CD14-positive monocyte (primary cell): ENCODE measurements around the gene UGT1A3. TPM values are rescaled to one million over a fixed set of nuclear protein-coding genes. Genes with fewer than 3 reads are reported as not detected.

Experiments
- DNase-seq, 3 donors: peaks; one replicate each; pipeline ENCODE4 v3.0.0-alpha.2; 2011 to 2022
- H2AFZ ChIP-seq: 2 replicates; pipeline ENCODE4 v1.6.0; 2012; ENCODE audit warnings: mild to moderate bottlenecking, low read depth, low read length, inconsistent platforms; ENCODE audit not compliant: insufficient read depth, poor library complexity, severe bottlenecking
- H3K27ac ChIP-seq, 2 donors: 1 replicate in 1 of 2; 2 replicates in 1 of 2; pipeline ENCODE4 v1.5.1; 2012 to 2013; ENCODE audit warnings: low read length in 2 of 2, control low read depth in 1 of 2, inconsistent platforms in 1 of 2, low read depth in 1 of 2, mild to moderate bottlenecking in 1 of 2
- H3K27me3 ChIP-seq, 2 donors: one replicate each; pipeline versions ENCODE4 v1.6.0 to v1.6.1; 2011 to 2013; ENCODE audit warnings: low read length in 2 of 2; ENCODE audit not compliant: control insufficient read depth in 2 of 2, insufficient read depth in 2 of 2
- H3K36me3 ChIP-seq, 2 donors: replicated peaks in 1 of 2; 1 replicate in 1 of 2; 2 replicates in 1 of 2; pipeline versions ENCODE4 v1.5.1 to v1.6.1; 2012 to 2013; ENCODE audit warnings: low read length in 2 of 2, control low read depth in 1 of 2, inconsistent platforms in 1 of 2, mild to moderate bottlenecking in 1 of 2; ENCODE audit not compliant: insufficient read depth in 2 of 2, control insufficient read depth in 1 of 2
- H3K4me1 ChIP-seq, 2 donors: 1 replicate in 1 of 2; 2 replicates in 1 of 2; pipeline versions ENCODE4 v1.5.1 to v1.6.1; 2012 to 2013; ENCODE audit warnings: low read length in 2 of 2, control low read depth in 1 of 2, inconsistent platforms in 1 of 2, mild to moderate bottlenecking in 1 of 2, moderate library complexity in 1 of 2; ENCODE audit not compliant: insufficient read depth in 2 of 2, control insufficient read depth in 1 of 2
- H3K4me2 ChIP-seq: replicated peaks from 2 replicates; pipeline ENCODE3; 2012; ENCODE audit warnings: low read length, moderate library complexity, mild to moderate bottlenecking; ENCODE audit not compliant: poor library complexity, severe bottlenecking; ENCODE audit errors: extremely low read depth
- H3K4me3 ChIP-seq, 3 experiments: fragments of 200-600 bp in 1 of 3; sonication (generic) in 1 of 3; replicated peaks in 1 of 3; 1 replicate in 2 of 3; 2 replicates in 1 of 3; pipeline ENCODE4 v1.5.1; 2011 to 2013; ENCODE audit warnings: low read length in 3 of 3, mild to moderate bottlenecking in 3 of 3, control low read depth in 2 of 3, low read depth in 2 of 3, inconsistent platforms in 1 of 3, moderate library complexity in 1 of 3
- H3K79me2 ChIP-seq: 2 replicates; pipeline ENCODE4 v1.6.0; 2012; ENCODE audit warnings: mild to moderate bottlenecking, control low read depth, inconsistent platforms, low read length, moderate library complexity; ENCODE audit not compliant: insufficient read depth
- H3K9ac ChIP-seq: 2 replicates; pipeline ENCODE4 v1.6.0; 2017; ENCODE audit warnings: low read length, mild to moderate bottlenecking; ENCODE audit not compliant: insufficient read depth, poor library complexity, severe bottlenecking
- H3K9me3 ChIP-seq, 2 donors: replicated peaks in 1 of 2; 1 replicate in 1 of 2; 2 replicates in 1 of 2; pipeline versions ENCODE4 v1.5.1 to v1.6.1; 2012 to 2013; ENCODE audit warnings: low read length in 2 of 2, control low read depth in 1 of 2; ENCODE audit not compliant: control insufficient read depth in 1 of 2, insufficient read depth in 1 of 2
- H4K20me1 ChIP-seq: 2 replicates; pipeline ENCODE4 v1.6.0; 2012; ENCODE audit warnings: mild to moderate bottlenecking, low read length, control low read depth, moderate library complexity; ENCODE audit not compliant: insufficient read depth
- H3K27ac Mint-ChIP-seq, 7 donors: one replicate each; pipeline ENCODE4 v1.8.0; 2020; ENCODE audit warnings: mild to moderate bottlenecking in 7 of 7, mixed read lengths in 7 of 7, moderate library complexity in 6 of 7, inconsistent platforms in 2 of 7
- H3K27me3 Mint-ChIP-seq, 3 donors: one replicate each; pipeline ENCODE4 v1.8.0; 2021 to 2022; ENCODE audit warnings: low read depth in 3 of 3, mild to moderate bottlenecking in 3 of 3, mixed read lengths in 3 of 3, moderate library complexity in 3 of 3, inconsistent platforms in 1 of 3
- H3K36me3 Mint-ChIP-seq, 2 donors: one replicate each; pipeline ENCODE4 v1.8.0; 2020; ENCODE audit warnings: mixed read lengths in 2 of 2, inconsistent platforms in 1 of 2, mild to moderate bottlenecking in 1 of 2
- H3K4me1 Mint-ChIP-seq: one replicate; pipeline ENCODE4 v1.8.0; 2020; ENCODE audit warnings: mild to moderate bottlenecking, mixed read lengths
- H3K4me3 Mint-ChIP-seq, 2 donors: one replicate each; pipeline ENCODE4 v1.8.0; 2020; ENCODE audit warnings: mild to moderate bottlenecking in 2 of 2, mixed read lengths in 2 of 2, moderate library complexity in 1 of 2
- H3K9me3 Mint-ChIP-seq, 7 donors: one replicate each; pipeline ENCODE4 v1.8.0; 2020 to 2022; ENCODE audit warnings: mixed read lengths in 7 of 7, mild to moderate bottlenecking in 6 of 7, moderate library complexity in 6 of 7, inconsistent platforms in 2 of 7
- CTCF ChIP-seq: fragments of 200-600 bp; IDR thresholded peaks from one replicate; pipeline ENCODE4 v1.8.0; 2022; ENCODE audit warnings: antibody characterized with exemption, mild to moderate bottlenecking
- WGBS: methylation state at CpG from one replicate; pipeline ENCODE4 v1.1.5; 2013; ENCODE audit warnings: missing lambda C conversion rate; ENCODE audit not compliant: insufficient coverage; 5-methylcytosine and 5-hydroxymethylcytosine counted together
- intact Hi-C, 2 donors: fragments of 100-400 bp; cut with micrococcal nuclease; formaldehyde crosslinking; loops; one replicate each; pipeline versions ENCODE4 v1.15.0 to v1.15.1; 2023
- polyA plus RNA-seq, 3 donors: library from polyadenylated mRNA; depleted of rRNA in 1 of 3; unstranded in 2 of 3; stranded (reverse) in 1 of 3; fragments of 300-500 nt in 2 of 3; fragments of >200 nt in 1 of 3; fragmentation: Illumina TruSeq in 2 of 3; gene quantifications; 1 replicate in 2 of 3; 2 replicates in 1 of 3; pipeline ENCODE4 v1.2.3, GENCODE V29; 2012 to 2021

Gene UGT1A3
- polyA plus RNA-seq, 3 donors, result not detected

- Histone ChIP-seq H3K4me2 (no peak overlapping the region), H2AFZ (no peak overlapping the region), H3K36me3 (no peaks in the 10 kb centered on the region), H3K9ac (no peak overlapping the region), H3K27me3 (no peaks in the 10 kb centered on the region), H4K20me1 (no peaks in the 10 kb centered on the region), H3K4me1 (no peaks in the 10 kb centered on the region), H3K27ac (no peak overlapping the region), H3K9me3 (no peaks in the 10 kb centered on the region), H3K4me3 (no peak overlapping the region), H3K79me2 (no peaks in the 10 kb centered on the region)
- Mint-ChIP-seq H3K4me3 (no peak overlapping the region), H3K27ac (no peak overlapping the region), H3K4me1 (no peaks in the 10 kb centered on the region), H3K36me3 (no peaks in the 10 kb centered on the region), H3K27me3 (peaks cover 2 to 6% (median 4%) of the 10 kb centered on the region in 3 donors), H3K9me3 (peaks cover 0 to 4% (median 1%) of the 10 kb centered on the region in 7 donors)
- TF ChIP-seq CTCF, result no peak
- no peak for DNase-seq
- intact Hi-C loops, result no loop called here
- 77% methylated on average over 2 of the region's 3 CpGs for WGBS
Observed at GRCh38 chr2:233764761-233765160, 35.9 kb downstream of the UGT1A3 start.

DNA sequence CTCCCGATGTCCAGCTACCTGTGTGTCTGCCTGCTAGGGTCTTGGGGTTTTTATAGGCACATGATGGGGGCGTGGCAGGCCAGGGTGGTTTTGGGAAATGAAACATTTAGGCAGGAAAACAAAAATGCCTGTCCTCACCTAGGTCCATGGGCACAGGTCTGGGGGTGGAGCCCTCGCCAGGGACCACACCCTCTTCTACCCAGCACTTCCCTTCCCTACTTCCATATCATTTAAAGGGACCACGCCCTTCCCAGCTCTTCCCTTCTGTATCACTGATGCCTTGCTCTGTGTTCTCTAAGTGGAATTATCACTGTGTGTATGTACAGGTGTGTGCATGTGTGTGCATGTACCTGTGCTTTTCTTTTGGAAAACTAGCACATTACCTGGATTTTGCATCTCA, 37.6 kb downstream of the UGT1A3 start:
- 80% methylated on average over 1 of the region's 4 CpGs for WGBS
- Histone ChIP-seq H3K4me2 (no peak overlapping the region), H3K4me3 (no peak overlapping the region), H3K27ac (no peak overlapping the region), H3K36me3 (no peaks in the 10 kb centered on the region), H3K79me2 (no peaks in the 10 kb centered on the region), H3K9ac (no peak overlapping the region), H3K4me1 (no peaks in the 10 kb centered on the region), H3K9me3 (no peaks in the 10 kb centered on the region), H2AFZ (no peak overlapping the region), H4K20me1 (no peaks in the 10 kb centered on the region), H3K27me3 (no peaks in the 10 kb centered on the region)
- peaks cover 0 to 5% (median 1%) of the 10 kb centered on the region in 7 donors for H3K9me3 Mint-ChIP-seq
- no peak for DNase-seq
- H3K36me3 Mint-ChIP-seq, result no peaks in the 10 kb centered on the region
- intact Hi-C loops, result no loop called here
- no peak overlapping the region for H3K27ac Mint-ChIP-seq
- H3K4me1 Mint-ChIP-seq, result no peaks in the 10 kb centered on the region
- no peak overlapping the region for H3K4me3 Mint-ChIP-seq
- no peak for TF ChIP-seq CTCF
- peaks cover 5 to 6% (median 6%) of the 10 kb centered on the region in 3 donors for H3K27me3 Mint-ChIP-seq
